ENCODE results near the gene RHCG. TPM values are rescaled to one million over a fixed set of nuclear protein-coding genes. Genes with fewer than 3 reads are reported as not detected.

RHCG gene
- total and polyA plus RNA-seq, 8 donors: 2.2 to 3.1 (median 2.6) TPM; not detected in 2

- ATAC-seq: no peak
- H3K4me1 ChIP-seq: no peaks in the 10 kb centered on the region
- H3K27me3 ChIP-seq: peaks cover 0 to 11% of the 10 kb centered on the region in 2 donors
- TF ChIP-seq CTCF (IDR thresholded peaks at IDR 0.05): no peak
- H3K4me3 ChIP-seq: no peak overlapping the region
- H3K9me3 ChIP-seq: no peaks in the 10 kb centered on the region
- no peak overlapping the region for H3K27ac ChIP-seq
- no peaks in the 10 kb centered on the region for H3K36me3 ChIP-seq
- DNase-seq: no peak
- intact Hi-C loops (cut with DNase I): no loop called here
Observed at GRCh38 chr15:89526601-89527441, 30.4 kb upstream of the RHCG start.

GRCh38 chr15:89526181-89526580, 29.8 kb upstream of the RHCG start:
- intact Hi-C loops (cut with DNase I): no loop called here

GRCh38 chr15:89524184-89524583, 27.8 kb upstream of the RHCG start:
- intact Hi-C loops (cut with DNase I): no loop called here
- DNase-seq: no peak

More at GRCh38 chr15:89526181-89526580, 29.8 kb upstream of the RHCG start:
- no peak for TF ChIP-seq CTCF (IDR thresholded peaks at IDR 0.05)
- ATAC-seq: no peak
- no peak for DNase-seq
- Histone ChIP-seq H3K4me1 (no peaks in the 10 kb centered on the region), H3K4me3 (no peak overlapping the region), H3K27ac (no peak overlapping the region), H3K27me3 (peaks cover 0 to 11% of the 10 kb centered on the region in 2 donors), H3K9me3 (no peaks in the 10 kb centered on the region), H3K36me3 (no peaks in the 10 kb centered on the region)

GRCh38 chr15:89523101-89523500, 26.7 kb upstream of the RHCG start:
- DNase-seq: no peak
- no peak for TF ChIP-seq CTCF (IDR thresholded peaks at IDR 0.05)
- intact Hi-C loops (cut with DNase I): no loop called here
- Histone ChIP-seq H3K4me1 (no peaks in the 10 kb centered on the region), H3K9me3 (peaks cover 0 to 5% of the 10 kb centered on the region in 2 donors), H3K27me3 (peaks cover 0 to 11% of the 10 kb centered on the region in 2 donors), H3K27ac (no peak overlapping the region), H3K4me3 (no peak overlapping the region), H3K36me3 (no peaks in the 10 kb centered on the region)
- ATAC-seq: no peak

More at GRCh38 chr15:89524184-89524583, 27.8 kb upstream of the RHCG start:
- H3K27ac ChIP-seq: no peak overlapping the region
- H3K4me3 ChIP-seq: no peak overlapping the region
- TF ChIP-seq CTCF (IDR thresholded peaks at IDR 0.05): no peak
- peaks cover 0 to 5% of the 10 kb centered on the region in 2 donors for H3K9me3 ChIP-seq
- H3K36me3 ChIP-seq: no peaks in the 10 kb centered on the region
- peaks cover 0 to 11% of the 10 kb centered on the region in 2 donors for H3K27me3 ChIP-seq
- ATAC-seq: no peak
- H3K4me1 ChIP-seq: no peaks in the 10 kb centered on the region

GRCh38 chr15:89521605-89522004, 25.2 kb upstream of the RHCG start:
- Histone ChIP-seq H3K4me3 (no peak overlapping the region), H3K4me1 (no peaks in the 10 kb centered on the region), H3K27me3 (peaks cover 0 to 11% of the 10 kb centered on the region in 2 donors), H3K9me3 (peaks cover 0 to 5% of the 10 kb centered on the region in 2 donors), H3K36me3 (no peaks in the 10 kb centered on the region), H3K27ac (no peak overlapping the region)
- DNase-seq: no peak
- no peak for TF ChIP-seq CTCF (IDR thresholded peaks at IDR 0.05)
- intact Hi-C loops (cut with DNase I): no loop called here
- no peak for ATAC-seq

Measured in left lung (tissue), 10 donors.